GM18520 (cell line): Measurements from ENCODE around the gene PURA.

Source experiments
- ATAC-seq: cut with Tn5 transposase; IDR thresholded peaks from one replicate; pipeline ENCODE4 v1.9.1; 2021; ENCODE audit not compliant: unreplicated experiment

The PURA gene

GRCh38 chr5:140113699-140114263 is at the start of gene PURA:
Gene PURA (plus strand): TSS chr5:140114109. CDS start chr5:140114182, 73 bp downstream.
- ATAC-seq, result peak; percentile 75

GRCh38 chr5:140072812-140073211 is 41.1 kb upstream of the PURA start:
- no peak for ATAC-seq

- no peak for ATAC-seq
Observed at GRCh38 chr5:140073296-140073695, 40.6 kb upstream of the PURA start.

- ATAC-seq, result no peak
Observed at GRCh38 chr5:140075371-140075770, 38.5 kb upstream of the PURA start.

- ATAC-seq, result no peak
Observed at GRCh38 chr5:140076142-140076541, 37.8 kb upstream of the PURA start.

GRCh38 chr5:140076788-140077187 is 37.1 kb upstream of the PURA start:
- ATAC-seq, result no peak

- no peak for ATAC-seq
Observed at GRCh38 chr5:140083120-140083519, 30.8 kb upstream of the PURA start.

GRCh38 chr5:140083650-140084049 is 30.3 kb upstream of the PURA start:
- ATAC-seq, result no peak

- no peak for ATAC-seq
Observed at GRCh38 chr5:140084541-140084940, 29.4 kb upstream of the PURA start.

- ATAC-seq, result no peak
Observed at GRCh38 chr5:140090251-140090650, 23.7 kb upstream of the PURA start.

- ATAC-seq, result no peak
Observed at GRCh38 chr5:140093179-140093578, 20.7 kb upstream of the PURA start.

- ATAC-seq, result no peak
Observed at GRCh38 chr5:140093866-140094265, 20.0 kb upstream of the PURA start.

- no peak for ATAC-seq
Observed at GRCh38 chr5:140094889-140095288, 19.0 kb upstream of the PURA start.

- ATAC-seq, result no peak
Observed at GRCh38 chr5:140101179-140101578, 12.7 kb upstream of the PURA start.

GRCh38 chr5:140103154-140103553 is 10.8 kb upstream of the PURA start:
- no peak for ATAC-seq

- ATAC-seq, result no peak
Observed at GRCh38 chr5:140104100-140104499, 9.8 kb upstream of the PURA start.

GRCh38 chr5:140106101-140106500 is 7.8 kb upstream of the PURA start:
- ATAC-seq, result no peak

- no peak for ATAC-seq
Observed at GRCh38 chr5:140106805-140107311, 7.1 kb upstream of the PURA start.

GRCh38 chr5:140107312-140108092 is 6.4 kb upstream of the PURA start:
- peak; percentile 84 for ATAC-seq

GRCh38 chr5:140108093-140109017 is 5.6 kb upstream of the PURA start:
- ATAC-seq, result no peak

GRCh38 chr5:140109018-140109758 is 4.7 kb upstream of the PURA start:
- no peak for ATAC-seq
